ENCODE data around the gene SPHK2.

SPHK2 gene

DNA sequence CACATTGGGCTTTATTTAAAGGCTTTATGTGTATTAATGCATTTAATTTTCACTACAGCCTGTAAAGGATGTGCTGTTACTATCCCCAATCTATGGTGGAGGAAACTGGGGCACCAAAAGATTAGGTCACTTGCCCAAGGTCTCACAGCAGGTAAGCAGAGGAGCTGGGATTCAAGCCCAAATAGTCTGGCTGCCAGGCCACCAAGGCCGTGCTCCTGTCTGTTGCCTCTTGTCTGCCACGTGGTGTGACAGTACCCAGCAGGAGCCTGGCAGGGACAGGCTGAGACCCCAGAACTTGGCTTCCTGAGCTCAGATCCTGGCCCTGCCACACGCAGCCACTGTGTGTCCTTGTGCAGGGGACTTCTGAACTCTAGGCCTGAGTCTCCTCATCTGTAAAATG, 49.0 kb downstream of the SPHK2 start:
- TF ChIP-seq, protein P1, sequence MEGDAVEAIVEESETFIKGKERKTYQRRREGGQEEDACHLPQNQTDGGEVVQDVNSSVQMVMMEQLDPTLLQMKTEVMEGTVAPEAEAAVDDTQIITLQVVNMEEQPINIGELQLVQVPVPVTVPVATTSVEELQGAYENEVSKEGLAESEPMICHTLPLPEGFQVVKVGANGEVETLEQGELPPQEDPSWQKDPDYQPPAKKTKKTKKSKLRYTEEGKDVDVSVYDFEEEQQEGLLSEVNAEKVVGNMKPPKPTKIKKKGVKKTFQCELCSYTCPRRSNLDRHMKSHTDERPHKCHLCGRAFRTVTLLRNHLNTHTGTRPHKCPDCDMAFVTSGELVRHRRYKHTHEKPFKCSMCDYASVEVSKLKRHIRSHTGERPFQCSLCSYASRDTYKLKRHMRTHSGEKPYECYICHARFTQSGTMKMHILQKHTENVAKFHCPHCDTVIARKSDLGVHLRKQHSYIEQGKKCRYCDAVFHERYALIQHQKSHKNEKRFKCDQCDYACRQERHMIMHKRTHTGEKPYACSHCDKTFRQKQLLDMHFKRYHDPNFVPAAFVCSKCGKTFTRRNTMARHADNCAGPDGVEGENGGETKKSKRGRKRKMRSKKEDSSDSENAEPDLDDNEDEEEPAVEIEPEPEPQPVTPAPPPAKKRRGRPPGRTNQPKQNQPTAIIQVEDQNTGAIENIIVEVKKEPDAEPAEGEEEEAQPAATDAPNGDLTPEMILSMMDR (IDR thresholded peaks at IDR 0.05; ENCODE audit: borderline replicate concordance, control extremely low read depth, extremely low read depth, insufficient read depth, missing control alignments): no peak
- no peak for DNase-seq (ENCODE audit: low spot score)
- in situ Hi-C loops (cut with MboI; ENCODE audit: low sequenced_read_pairs, unreplicated experiment): no loop called here

DNA sequence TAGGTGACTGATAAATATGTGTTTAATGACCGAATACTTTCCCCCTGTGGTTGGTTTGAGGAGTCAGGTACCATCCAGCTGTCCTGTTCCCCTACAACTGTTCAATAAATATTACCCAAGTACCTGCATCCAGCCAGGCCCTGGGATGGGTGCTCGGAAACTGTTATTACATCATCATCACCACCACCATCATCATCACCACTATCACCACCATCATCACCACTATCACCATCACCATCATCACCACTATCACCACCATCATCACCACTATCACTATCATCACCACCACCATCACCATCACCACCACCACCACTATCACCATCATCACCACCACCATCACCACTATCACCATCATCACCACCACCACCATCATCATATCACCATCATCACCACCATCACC, 49.5 kb downstream of the SPHK2 start:
- TF ChIP-seq, protein P1 (IDR thresholded peaks at IDR 0.05; ENCODE audit: borderline replicate concordance, control extremely low read depth, extremely low read depth, insufficient read depth, missing control alignments): no peak
- DNase-seq (ENCODE audit: low spot score): no peak

DNA sequence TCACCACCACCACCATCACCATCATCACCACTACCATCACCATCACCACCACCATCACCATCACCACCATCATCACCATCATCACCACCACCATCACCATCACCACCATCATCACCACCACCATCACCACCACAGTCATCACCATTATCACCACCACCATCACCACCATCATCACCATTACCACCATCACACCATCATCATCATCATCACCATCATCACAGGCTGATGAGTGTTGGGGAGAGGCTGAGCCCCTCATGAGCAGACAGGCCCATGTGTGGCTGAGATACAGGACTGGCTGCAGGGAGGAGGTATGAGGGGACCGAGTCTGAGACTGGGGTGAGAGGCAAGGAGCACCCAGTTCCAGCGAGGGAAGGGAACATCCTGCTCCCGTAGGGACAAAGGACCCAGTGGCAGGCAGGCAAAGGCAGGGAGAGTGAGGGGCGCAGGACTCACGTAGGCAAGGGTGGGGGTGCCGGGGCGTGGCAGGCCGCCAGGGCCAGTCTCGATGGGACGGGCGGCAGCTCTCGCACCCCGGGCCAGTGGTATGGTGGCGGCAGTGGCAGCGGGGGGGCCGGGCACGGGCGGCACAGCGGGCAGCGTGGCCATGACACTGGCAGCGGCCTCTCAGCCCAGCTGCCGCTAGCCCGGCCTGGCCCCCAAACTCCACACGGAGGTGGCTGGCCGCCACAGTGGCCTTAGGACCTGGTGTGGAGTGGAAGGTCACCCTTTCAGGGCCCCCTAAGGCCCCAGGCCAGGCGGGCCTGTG, 50.8 kb downstream of the SPHK2 start:
- DNase-seq (ENCODE audit: low spot score): no peak
- in situ Hi-C loops (cut with MboI; ENCODE audit: low sequenced_read_pairs, unreplicated experiment): no loop called here
- TF ChIP-seq, protein P1 (IDR thresholded peaks at IDR 0.05; ENCODE audit: borderline replicate concordance, control extremely low read depth, extremely low read depth, insufficient read depth, missing control alignments): no peak

More for the DNA sequence above, 49.5 kb downstream of the SPHK2 start:
- in situ Hi-C loops (cut with MboI; ENCODE audit: low sequenced_read_pairs, unreplicated experiment): no loop called here

DNA sequence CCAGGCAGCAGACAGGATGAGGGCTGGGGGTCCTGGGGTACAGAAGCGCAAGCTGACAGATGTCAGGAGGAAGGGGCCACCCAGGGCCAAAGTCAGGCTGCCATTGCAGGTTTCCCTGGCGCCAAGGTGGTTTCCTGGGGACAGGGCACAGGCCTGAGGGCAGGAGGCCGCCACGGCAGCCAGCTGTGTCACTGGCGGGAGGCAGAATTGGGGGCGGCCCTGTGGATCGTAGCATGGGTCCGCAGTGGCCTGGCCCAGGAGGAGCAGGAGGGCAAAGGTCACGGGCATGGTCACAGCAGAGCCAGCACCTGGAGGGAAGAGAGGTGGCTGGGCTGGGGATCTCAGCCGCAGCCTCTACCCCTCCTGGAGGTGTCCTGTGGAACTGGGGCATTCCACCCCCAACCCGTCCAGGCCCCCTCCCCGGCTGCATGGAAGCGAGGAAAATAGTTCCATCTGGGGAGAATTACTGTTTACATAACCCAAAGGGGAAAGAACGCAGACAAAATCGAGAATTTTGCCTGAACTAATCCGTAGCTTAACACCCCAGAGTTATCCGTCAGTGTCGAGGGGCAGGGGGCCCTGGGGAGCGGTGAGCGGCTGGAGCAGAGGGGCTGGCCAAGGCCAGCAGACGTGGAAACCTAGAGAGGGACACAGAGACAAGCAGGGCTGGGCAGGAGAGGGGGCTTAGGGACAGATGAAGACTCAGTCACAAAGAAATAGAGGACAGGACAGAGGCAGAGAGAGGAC, 51.6 kb downstream of the SPHK2 start:
- TF ChIP-seq, protein P1 (IDR thresholded peaks at IDR 0.05; ENCODE audit: borderline replicate concordance, control extremely low read depth, extremely low read depth, insufficient read depth, missing control alignments): no peak
- DNase-seq (ENCODE audit: low spot score): peak; percentile 16
- in situ Hi-C loops (cut with MboI; ENCODE audit: low sequenced_read_pairs, unreplicated experiment): no loop called here

DNA sequence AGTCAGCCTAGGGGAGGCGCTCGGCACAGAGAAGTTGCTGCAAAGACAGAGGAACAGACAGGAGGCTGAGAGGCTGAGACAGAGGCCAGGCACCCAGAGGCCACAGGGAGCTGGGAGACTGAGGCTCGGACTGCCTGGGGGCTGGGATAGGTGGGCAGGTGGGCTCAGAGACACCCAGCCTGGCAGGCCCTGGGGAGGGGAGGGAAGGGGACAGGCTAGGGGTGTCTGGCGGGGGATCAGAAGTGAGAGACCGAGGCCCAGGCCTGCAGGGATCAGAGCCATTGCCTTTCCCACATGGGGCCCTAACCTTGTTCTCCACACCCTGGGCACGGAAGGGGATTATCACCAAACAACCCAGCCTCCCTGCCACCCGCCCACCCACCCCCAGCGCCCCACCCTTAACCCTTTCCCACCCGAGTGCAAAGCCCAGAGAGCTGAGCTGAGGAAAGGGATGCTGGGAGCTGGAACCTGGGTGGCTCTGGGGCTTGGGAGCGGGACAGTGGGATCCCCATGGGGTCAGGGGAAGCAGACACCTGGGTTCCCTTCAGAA, 52.2 kb downstream of the SPHK2 start:
- DNase-seq (ENCODE audit: low spot score): peak; percentile 39
- in situ Hi-C loops (cut with MboI; ENCODE audit: low sequenced_read_pairs, unreplicated experiment): no loop called here
- TF ChIP-seq, protein P1 (IDR thresholded peaks at IDR 0.05; ENCODE audit: borderline replicate concordance, control extremely low read depth, extremely low read depth, insufficient read depth, missing control alignments): no peak

DNA sequence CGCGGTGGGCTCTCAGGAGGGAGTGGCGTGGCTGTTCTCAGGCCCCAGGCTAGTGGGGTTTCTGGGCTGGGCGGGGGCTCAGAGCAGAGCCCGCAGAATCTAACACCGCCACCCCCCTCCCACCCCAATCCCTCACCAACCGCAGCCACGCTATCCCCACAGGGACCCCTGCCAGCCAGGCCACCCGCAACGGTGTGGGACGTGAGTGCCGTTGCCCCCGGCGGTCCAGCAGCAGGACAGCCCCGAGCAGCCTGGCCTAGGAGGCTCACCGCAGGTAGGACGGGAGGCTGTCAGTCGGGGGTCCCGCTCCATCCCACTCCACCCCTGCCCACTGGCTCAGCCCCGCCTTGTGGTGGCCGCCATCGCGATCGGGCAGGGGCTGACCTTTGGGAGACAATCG, 53.7 kb downstream of the SPHK2 start, which contains the start of gene NTN5:
Gene NTN5 (minus strand): TSS at position 24 of the 400 bp plus-strand sequence. CDS start 2,031 bp downstream, outside the sequence.
- TF ChIP-seq, protein P1 (IDR thresholded peaks at IDR 0.05; ENCODE audit: borderline replicate concordance, control extremely low read depth, extremely low read depth, insufficient read depth, missing control alignments): no peak
- DNase-seq (ENCODE audit: low spot score): peak; percentile 16
- in situ Hi-C loops (cut with MboI; ENCODE audit: low sequenced_read_pairs, unreplicated experiment): no loop called here

All from GM13976 (cell line).